ENCODE results near the gene GRIK4.
A peak's percentile ranks its signal among the peaks of the same experiment; 100 is the strongest.

- TF ChIP-seq CTCF (IDR thresholded peaks at IDR 0.05; ENCODE audit: poor library complexity, severe bottlenecking): no peak
- TF ChIP-seq EP300 (conservative IDR thresholded peaks at IDR 0.05; ENCODE audit: poor library complexity, severe bottlenecking): no peak
- TF ChIP-seq TAF1 (IDR thresholded peaks at IDR 0.05; ENCODE audit: low read depth): no peak
- TF ChIP-seq POLR2AphosphoS5 (IDR thresholded peaks at IDR 0.05): peak; percentile 46
- TF ChIP-seq EZH2 (IDR thresholded peaks at IDR 0.05; ENCODE audit: borderline replicate concordance, insufficient read depth, low read length, poor library complexity, severe bottlenecking): no peak
- TF ChIP-seq REST (IDR thresholded peaks at IDR 0.05; ENCODE audit: borderline replicate concordance): no peak
- no peak for TF ChIP-seq RAD21 (conservative IDR thresholded peaks at IDR 0.05)
- no peak for TF ChIP-seq MXI1 (conservative IDR thresholded peaks at IDR 0.05; ENCODE audit: poor library complexity, severe bottlenecking)
- TF ChIP-seq SMC3 (conservative IDR thresholded peaks at IDR 0.05; ENCODE audit: poor library complexity): no peak
Measured at GRCh38 chr11:120746376-120746775, 234.8 kb downstream of the GRIK4 start.

All from neural cell (in vitro differentiated cells).